HepG2 (cell line): Measurements from ENCODE around the gene FAF1.

Experiments used
- CTCF ChIP-seq: sonication (generic); formaldehyde crosslinking; IDR thresholded peaks from 2 replicates; pipeline ENCODE4 v1.5.0; 2020; ENCODE audit warnings: mild to moderate bottlenecking, missing genetic modification reagents, moderate library complexity
- EP300 ChIP-seq, 3 experiments: sonication (generic) in 1 of 3; formaldehyde crosslinking in 1 of 3; IDR thresholded peaks; 2 replicates each; pipeline versions ENCODE4 v1.5.1 to v1.6.1; 2011 to 2020; ENCODE audit warnings: low read depth in 2 of 3, low read length in 2 of 3, borderline replicate concordance in 1 of 3, improper control_type of control experiment in 1 of 3, mild to moderate bottlenecking in 1 of 3, missing genetic modification reagents in 1 of 3, moderate library complexity in 1 of 3
- GABPA ChIP-seq, 2 experiments: IDR thresholded peaks; 2 replicates each; pipeline ENCODE4 v1.6.1; 2011 to 2016; ENCODE audit warnings: low read depth in 2 of 2, low read length in 1 of 2, missing biosample characterization in 1 of 2, missing genetic modification characterization in 1 of 2
- GTF3A ChIP-seq: sonication (generic); formaldehyde crosslinking; conservative IDR thresholded peaks from 2 replicates; pipeline ENCODE4 v1.4.0; 2020; ENCODE audit warnings: mild to moderate bottlenecking, missing genetic modification reagents
- POLR2A ChIP-seq, 2 experiments: IDR thresholded peaks; 2 replicates each; pipeline ENCODE4 v1.6.1; 2011; ENCODE audit warnings: low read depth in 2 of 2, low read length in 2 of 2, mild to moderate bottlenecking in 1 of 2, moderate library complexity in 1 of 2; ENCODE audit not compliant: insufficient read depth in 1 of 2
- THYN1 ChIP-seq: sonication (generic); formaldehyde crosslinking; IDR thresholded peaks from 2 replicates; pipeline ENCODE4 v1.8.1; 2023; ENCODE audit warnings: low read depth, mild to moderate bottlenecking, moderate library complexity, missing genetic modification reagents, borderline replicate concordance
- ZBTB33 ChIP-seq: sonication (generic); formaldehyde crosslinking; IDR thresholded peaks from 2 replicates; pipeline ENCODE4 v1.4.0; 2020; ENCODE audit warnings: missing genetic modification reagents
- ZBTB4 ChIP-seq: sonication (generic); formaldehyde crosslinking; IDR thresholded peaks from 2 replicates; pipeline ENCODE4 v1.4.0; 2020; ENCODE audit warnings: missing genetic modification reagents, mild to moderate bottlenecking, borderline replicate concordance
- ZC3H13 ChIP-seq: sonication (generic); formaldehyde crosslinking; IDR thresholded peaks from 2 replicates; pipeline ENCODE4 v1.8.1; 2023; ENCODE audit warnings: mild to moderate bottlenecking, missing genetic modification reagents, moderate library complexity
- ZNF337 ChIP-seq: sonication (generic); formaldehyde crosslinking; IDR thresholded peaks from 2 replicates; pipeline ENCODE4 v1.5.1; 2020; ENCODE audit warnings: missing genetic modification reagents, low read depth, mild to moderate bottlenecking, borderline replicate concordance
- ZNF709 ChIP-seq: sonication (generic); formaldehyde crosslinking; IDR thresholded peaks from 2 replicates; pipeline ENCODE4 v1.5.0; 2020; ENCODE audit warnings: mild to moderate bottlenecking, missing genetic modification reagents

GRCh38 chr1:50980505-50980904 is 20.4 kb upstream of the FAF1 start:
- TF ChIP-seq ZNF337 (CRISPR knock-in tag), result no peak
- no peak for TF ChIP-seq POLR2A (IDR thresholded peaks at IDR 0.05; ENCODE audit: insufficient read depth in 1 of 2, low read depth in 2 of 2, low read length in 2 of 2)
- no peak for TF ChIP-seq GTF3A (CRISPR knock-in tag)
- no peak for TF ChIP-seq ZBTB4 (CRISPR knock-in tag)
- no peak for TF ChIP-seq THYN1 (CRISPR knock-in tag)
- TF ChIP-seq EP300 (IDR thresholded peaks at IDR 0.05; ENCODE audit: low read depth in 2 of 2, low read length in 2 of 2), result no peak
- TF ChIP-seq EP300 (CRISPR knock-in tag; IDR thresholded peaks at IDR 0.05; ENCODE audit: borderline replicate concordance), result no peak
- no peak for TF ChIP-seq CTCF (CRISPR knock-in tag)
- no peak for TF ChIP-seq ZC3H13
- TF ChIP-seq GABPA (IDR thresholded peaks at IDR 0.05; ENCODE audit: low read depth, low read length), result no peak
- TF ChIP-seq GABPA (CRISPR knock-in tag; IDR thresholded peaks at IDR 0.05; ENCODE audit: low read depth), result no peak
- no peak for TF ChIP-seq ZNF709 (CRISPR knock-in tag)
- no peak for TF ChIP-seq ZBTB33 (CRISPR knock-in tag)
